NCI-H1694 treated with DMSO at 0.1 percent for 48 hours (cell line): ENCODE data around the gene DNAJB7.
"Not testable (repeated sequence)": the region's sequence is repeated elsewhere in the genome, so short reads cannot be mapped to it uniquely, and the experiment has no call there.

ENCODE experiments used
- DNase-seq: peaks from one replicate; lab custom pipeline; 2025; lab: John Stamatoyannopoulos, UW

DNAJB7 gene

DNA sequence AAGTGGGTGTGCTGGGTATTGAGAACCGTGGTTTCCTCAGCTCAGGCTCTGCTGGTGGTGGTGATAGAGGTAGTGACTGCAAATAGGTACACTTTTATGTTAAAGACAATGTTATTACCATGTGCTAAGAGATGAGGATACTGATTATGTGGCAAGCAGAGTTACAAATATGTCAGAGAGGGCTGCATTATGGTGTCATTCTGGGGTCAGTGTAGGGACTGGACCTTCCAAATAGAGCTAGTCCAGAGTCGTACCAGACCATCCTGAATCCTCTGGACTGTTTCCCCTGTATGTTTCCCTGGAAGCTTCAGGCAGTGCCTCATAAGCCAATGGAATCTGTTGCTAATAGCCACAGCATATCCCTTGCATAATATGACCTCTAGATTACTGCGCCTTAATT is at the start of gene DNAJB7:
DNAJB7 (minus strand) TSS at position 101 of the 400 bp plus-strand sequence. CDS start 119 bp downstream, outside the sequence.
- no peak for DNase-seq

- no peak for DNase-seq
Measured at GRCh38 chr22:40908895-40909294, 47.0 kb upstream of the DNAJB7 start.

GRCh38 chr22:40904101-40904500 is 42.2 kb upstream of the DNAJB7 start:
- no peak for DNase-seq

GRCh38 chr22:40898850-40899357 is 37.0 kb upstream of the DNAJB7 start:
- DNase-seq: peak; percentile 71

DNA sequence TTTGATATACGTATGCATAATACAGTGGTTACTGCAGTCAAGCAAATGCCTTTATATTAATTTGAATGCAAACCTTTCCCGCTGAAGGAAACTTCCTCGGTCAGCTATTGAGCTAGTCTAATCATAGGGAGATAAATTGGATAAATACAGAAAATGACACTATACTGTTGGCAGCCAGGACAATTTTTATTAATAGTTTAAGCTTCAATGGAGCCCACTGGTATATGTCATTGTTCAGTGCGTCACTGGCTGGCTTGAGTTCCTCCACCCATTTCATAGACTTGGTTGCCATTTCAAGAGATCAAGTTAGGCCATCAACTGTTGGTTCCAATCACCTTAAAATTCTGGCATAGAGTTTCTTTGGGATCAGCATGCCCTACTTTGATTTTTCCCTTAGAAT is 32.5 kb upstream of the DNAJB7 start:
- DNase-seq: no peak

DNA sequence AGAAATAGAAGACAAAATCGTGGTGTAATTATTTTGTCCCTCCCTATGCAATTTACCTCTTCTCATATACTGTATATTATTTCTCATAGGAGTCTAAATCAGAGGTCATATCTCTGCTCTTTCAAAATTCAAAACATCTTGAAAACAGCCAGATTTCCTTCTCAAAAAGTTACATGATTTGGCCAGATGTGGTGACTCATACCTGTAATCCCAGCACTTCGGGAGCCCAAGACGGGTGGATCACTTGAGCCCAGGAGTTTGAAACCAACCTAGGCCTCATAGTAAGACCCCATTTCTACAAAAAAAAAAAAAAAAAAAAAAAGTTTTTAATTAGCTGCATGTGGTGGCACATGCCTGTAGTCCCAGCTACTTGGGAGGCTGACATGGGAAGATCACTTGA is 29.0 kb upstream of the DNAJB7 start:
- no peak for DNase-seq

- no peak for DNase-seq
Measured at GRCh38 chr22:40889116-40889515, 27.2 kb upstream of the DNAJB7 start.

- no peak for DNase-seq
Measured at GRCh38 chr22:40878922-40879321, 17.0 kb upstream of the DNAJB7 start.

- no peak for DNase-seq
Measured at GRCh38 chr22:40877488-40877887, 15.6 kb upstream of the DNAJB7 start.

DNA sequence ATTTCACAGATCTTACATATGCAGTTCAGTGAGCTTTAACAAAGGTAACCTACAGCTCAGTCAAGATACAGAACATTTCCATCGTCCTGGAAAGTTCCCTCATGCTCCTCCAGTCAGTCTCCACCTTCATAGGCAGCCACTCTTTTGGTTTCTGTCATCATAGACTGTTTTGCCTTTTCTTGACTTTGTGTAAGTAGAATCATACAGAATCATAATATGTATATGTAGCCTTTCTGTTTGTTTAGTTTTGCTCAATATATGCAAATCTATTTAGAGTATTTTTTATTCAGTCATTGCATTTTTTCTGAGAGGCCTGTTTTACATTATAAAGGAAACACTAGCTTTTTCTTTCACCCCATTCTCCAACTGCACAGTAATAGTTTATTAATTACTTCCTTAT is 15.0 kb upstream of the DNAJB7 start:
- no peak for DNase-seq

DNA sequence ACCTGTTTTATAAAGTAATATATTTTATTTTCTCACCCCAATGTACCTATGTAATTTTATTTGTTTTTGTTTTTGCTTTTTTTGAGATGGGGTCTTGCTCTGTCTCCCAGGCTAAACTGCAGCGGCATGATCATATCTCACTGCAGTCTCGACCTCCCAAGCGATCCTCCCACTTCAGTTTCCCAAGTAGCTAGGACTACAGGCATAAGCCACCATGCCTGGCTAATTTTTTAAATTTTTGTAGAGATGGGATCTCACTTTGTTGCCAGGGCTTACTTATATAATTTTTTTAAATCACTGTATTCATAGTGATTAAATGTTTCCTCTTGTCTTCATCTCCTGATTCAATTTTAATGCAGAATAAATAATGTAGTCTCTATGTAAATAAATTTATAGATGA is 13.2 kb upstream of the DNAJB7 start:
- no peak for DNase-seq

DNA sequence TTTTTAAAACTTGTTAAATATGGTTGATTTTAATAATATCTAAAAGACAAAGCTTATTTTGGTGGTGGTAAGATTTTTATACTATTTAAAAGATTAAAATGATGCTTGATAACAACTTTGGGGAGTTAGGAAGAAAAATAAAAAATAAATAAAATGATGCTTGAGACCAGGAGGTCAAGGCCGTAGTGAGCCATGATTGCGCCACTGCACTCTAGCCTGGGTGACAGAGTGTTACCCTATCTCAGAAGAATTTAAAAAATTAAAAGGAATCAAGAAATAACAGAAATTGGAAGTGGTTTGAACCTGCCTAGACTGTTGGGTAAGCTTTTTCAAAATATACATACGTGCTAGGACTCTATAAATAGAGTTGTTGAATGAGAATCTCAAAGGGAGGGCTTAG is 12.1 kb upstream of the DNAJB7 start:
- no peak for DNase-seq

- DNase-seq: not testable (repeated sequence)
Measured at GRCh38 chr22:40868379-40868778, 6.5 kb upstream of the DNAJB7 start.

GRCh38 chr22:40867109-40867508 is 5.2 kb upstream of the DNAJB7 start:
- no peak for DNase-seq

- no peak for DNase-seq
Measured at GRCh38 chr22:40862537-40862936, 624 bp upstream of the DNAJB7 start.

- no peak for DNase-seq
Measured at GRCh38 chr22:40857309-40857855, 4.5 kb downstream of the DNAJB7 start.

DNA sequence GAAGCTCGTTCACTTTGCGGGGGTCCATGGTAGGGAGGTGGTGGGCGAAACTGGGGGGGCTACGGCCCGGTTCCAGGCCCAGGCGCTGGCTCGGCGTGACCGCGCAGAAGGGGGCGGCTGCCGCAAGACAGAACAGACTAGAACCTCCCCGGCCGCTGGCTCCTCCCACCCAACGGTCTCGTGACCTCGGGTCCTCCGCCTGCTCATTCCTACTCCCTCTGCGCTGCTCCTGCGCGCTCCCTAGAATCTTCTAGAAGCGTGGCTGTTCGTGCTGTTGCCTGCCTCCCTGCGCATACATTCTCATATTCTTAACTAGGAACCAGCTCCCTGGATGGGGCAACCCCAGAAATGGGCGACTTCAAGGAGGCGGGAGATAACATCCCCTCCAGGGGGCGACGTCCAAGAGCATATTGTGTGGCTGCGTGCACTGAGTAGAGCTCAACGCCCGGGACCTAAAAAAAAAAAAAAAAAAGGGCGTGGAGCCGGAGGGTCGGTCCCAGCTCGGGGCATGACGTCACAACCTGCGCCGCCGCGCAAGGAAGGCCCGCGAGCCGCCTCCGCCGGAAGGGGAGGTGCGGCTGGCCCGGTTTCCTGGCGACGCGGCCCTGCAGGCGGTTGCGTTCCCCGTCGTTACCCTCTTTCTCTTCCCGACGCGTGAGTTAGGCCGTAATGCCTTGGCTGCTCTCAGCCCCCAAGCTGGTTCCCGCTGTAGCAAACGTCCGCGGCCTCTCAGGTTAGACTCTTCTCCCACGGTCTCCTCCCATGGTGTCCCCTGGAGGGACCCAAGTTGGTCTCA is 5.2 kb downstream of the DNAJB7 start, which contains the start of the genes ST13 and XPNPEP3:
ST13 (minus strand) TSS at position 127 of the 796 bp plus-strand sequence; CDS start at position 28, 99 bp downstream.
XPNPEP3 (plus strand) TSS at position 636 of the 796 bp plus-strand sequence; CDS start at position 670, 34 bp downstream.
- peak; percentile 96 for DNase-seq

GRCh38 chr22:40855979-40856512 is 5.9 kb downstream of the DNAJB7 start:
- DNase-seq: no peak

- DNase-seq: no peak
Measured at GRCh38 chr22:40855071-40855978, 6.6 kb downstream of the DNAJB7 start.

DNA sequence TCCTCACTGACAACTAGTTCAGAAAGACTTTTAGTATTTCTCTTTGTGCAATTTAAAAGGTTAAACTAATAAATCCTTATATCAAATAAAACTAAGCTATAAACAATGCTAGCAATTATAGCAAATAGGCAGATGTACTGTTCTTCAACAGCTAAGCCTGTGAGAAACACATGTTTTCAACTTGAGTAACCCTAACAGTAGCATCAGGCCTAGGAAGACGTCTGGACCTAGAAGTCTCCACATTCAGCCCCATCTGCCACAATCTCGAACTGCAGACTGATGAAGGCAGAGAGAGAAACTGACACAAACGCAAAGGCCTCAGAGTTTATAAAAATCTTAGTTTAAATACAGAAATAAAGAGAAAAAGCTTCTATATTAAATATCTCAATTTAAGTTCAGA is 8.0 kb downstream of the DNAJB7 start:
- no peak for DNase-seq

DNA sequence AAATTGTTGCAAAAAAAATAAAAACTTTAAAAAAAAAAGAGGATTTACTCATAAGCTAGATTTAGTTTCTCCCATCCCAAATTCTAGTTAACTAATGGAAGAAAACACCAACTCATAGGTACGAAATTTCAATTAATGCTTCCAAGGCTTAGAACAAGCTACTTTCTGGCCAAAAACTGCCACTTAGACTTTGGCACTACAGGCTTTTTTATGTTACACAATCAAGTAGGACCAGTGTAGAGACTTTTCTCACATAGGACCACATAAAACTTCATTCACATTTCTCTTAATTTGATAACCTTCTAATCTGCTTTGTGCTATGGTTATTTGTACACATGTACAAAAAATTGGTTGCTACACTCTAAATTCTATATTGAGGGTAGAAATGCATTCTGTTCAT is 8.6 kb downstream of the DNAJB7 start:
- no peak for DNase-seq

GRCh38 chr22:40845816-40846215 is 16.1 kb downstream of the DNAJB7 start:
- DNase-seq: not testable (repeated sequence)
